SH-SY5Y (cell line): ENCODE results near the gene BTG4.

ENCODE experiments used
- GATA2 ChIP-seq: IDR thresholded peaks from 2 replicates; pipeline ENCODE4 v1.6.1; 2011; ENCODE audit warnings: mild to moderate bottlenecking, low read depth, low read length
- GATA3 ChIP-seq: IDR thresholded peaks from 2 replicates; pipeline ENCODE4 v1.6.1; 2011; ENCODE audit warnings: low read depth, mild to moderate bottlenecking, low read length, moderate library complexity

DNA sequence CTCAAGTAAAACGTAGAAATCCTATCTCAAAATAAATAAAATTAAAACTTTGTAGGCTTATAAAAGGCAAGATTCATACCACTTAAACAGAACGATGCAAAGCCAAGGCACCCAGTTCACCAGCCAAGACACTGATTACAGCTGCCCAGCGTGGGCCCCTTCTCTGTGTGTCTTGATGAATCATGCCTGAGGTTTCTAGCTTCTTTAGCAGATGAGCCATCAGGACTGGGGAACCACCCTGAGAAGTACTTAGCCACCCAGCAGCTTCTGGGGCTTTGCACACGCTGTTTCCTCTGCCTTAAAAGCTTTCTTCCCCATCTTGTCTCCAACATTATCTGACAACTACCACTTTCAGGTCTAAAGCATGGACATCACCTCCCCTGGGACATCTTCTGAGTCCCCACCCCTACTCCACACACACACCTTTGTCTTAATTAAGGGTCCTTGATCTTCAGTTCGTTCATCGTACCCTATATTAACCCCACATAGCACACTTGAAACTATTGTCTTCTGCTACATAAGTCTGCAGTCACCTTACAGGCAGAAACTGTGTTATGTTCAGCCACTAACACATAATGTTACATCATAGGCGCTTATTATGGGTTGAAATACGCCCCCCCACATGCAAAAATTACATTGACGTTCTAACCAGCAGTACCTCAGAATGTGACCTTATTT is 19.6 kb upstream of the BTG4 start:
- TF ChIP-seq GATA2: no peak
- TF ChIP-seq GATA3: no peak
